ENCODE data around the gene RPS6KB2. TPM values are rescaled to one million over a fixed set of nuclear protein-coding genes. Genes with fewer than 3 reads are reported as not detected.

The RPS6KB2 gene
- total and polyA plus RNA-seq, 2 of the 4 experiments (the other 2 are of a cell fraction) = 50.7 to 58.4 TPM

DNA sequence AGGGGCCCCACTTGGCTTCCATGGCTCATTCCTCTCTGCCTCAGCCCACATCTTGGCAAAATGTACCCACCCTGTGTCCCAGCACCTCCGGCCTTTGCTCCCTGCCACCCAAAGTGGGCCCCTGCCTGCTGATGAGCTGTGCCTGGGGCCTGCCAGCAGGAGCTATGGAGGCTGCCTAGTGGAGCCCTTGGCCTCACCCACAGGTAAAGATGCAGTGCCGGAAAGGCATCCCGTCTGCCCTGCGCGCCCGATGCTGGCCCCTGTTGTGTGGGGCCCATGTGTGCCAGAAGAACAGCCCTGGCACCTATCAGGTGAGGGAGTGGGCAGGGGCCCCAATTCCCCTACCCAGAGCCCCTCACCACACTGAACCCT is 23.1 kb upstream of the RPS6KB2 start:
- peaks cover 11% of the 10 kb centered on the region for H4K20me1 ChIP-seq (ENCODE audit: insufficient read depth, low read length)
- H2BK15ac ChIP-seq (ENCODE audit: low read depth, low read length) = no peak overlapping the region
- ATAC-seq (ENCODE audit: low read depth) (no peak), DNase-seq (no peak)
- H3K14ac ChIP-seq (replicated peaks; ENCODE audit: low read depth, low read length) = no peak overlapping the region
- dilution Hi-C loops (cut with HindIII; ENCODE audit: low sequenced_read_pairs, unreplicated experiment) (no loop called here), in situ Hi-C loops (cut with MboI; ENCODE audit: low sequenced_read_pairs) (no loop called here), intact Hi-C loops (cut with micrococcal nuclease) (no loop called here)
- WGBS, 2 experiments (ENCODE audit: extremely low coverage in 2 of 2, insufficient read length in 1 of 2) = 80% methylated on average over 1 of the region's 6 CpGs; no CpG with 5 or more reads in 1 of the 2 experiments
- no peak overlapping the region for H3K23ac ChIP-seq (ENCODE audit: low read depth, low read length)
- no peak overlapping the region for H3K9ac ChIP-seq (ENCODE audit: low read depth, low read length)
- H3K36me3 ChIP-seq (ENCODE audit: control insufficient read depth, insufficient read depth, low read length) = peaks cover 5% of the 10 kb centered on the region; the same call in 1 of the 2 replicates
- no peak overlapping the region for H2BK20ac ChIP-seq (ENCODE audit: low read depth, low read length)
- no peak overlapping the region for H2AFZ ChIP-seq (replicated peaks; ENCODE audit: low read length, poor library complexity)
- CTCF ChIA-PET = no interaction called here
- H3K9me1 ChIP-seq (ENCODE audit: insufficient read depth, low read length) = no peaks in the 10 kb centered on the region
- H3K56ac ChIP-seq (ENCODE audit: extremely low read depth, insufficient read depth, low read length) = no peak overlapping the region
- no peak overlapping the region for H2BK5ac ChIP-seq (ENCODE audit: low read depth, low read length, poor library complexity, severe bottlenecking)
- peaks cover 29% of the 10 kb centered on the region for H3K27me3 ChIP-seq (ENCODE audit: control insufficient read depth, insufficient read depth, low read length)
- H4K8ac ChIP-seq (ENCODE audit: low read depth in 2 of 2, low read length in 2 of 2) = no peak overlapping the region
- H4K5ac ChIP-seq (ENCODE audit: low read depth, low read length) = no peak overlapping the region
- no peak overlapping the region for H2BK120ac ChIP-seq (ENCODE audit: low read depth, low read length)
- peaks cover 9% of the 10 kb centered on the region for H3K4me1 ChIP-seq (ENCODE audit: control insufficient read depth, insufficient read depth, low read length)
- no peak overlapping the region for H2AK9ac ChIP-seq (replicated peaks; ENCODE audit: low read depth, low read length, poor library complexity)
- peaks cover 8 to 12% of the 10 kb centered on the region in 2 experiments; a peak in 3 of 4 replicates for H3K79me1 ChIP-seq (ENCODE audit: low read depth in 1 of 2, low read length in 2 of 2)
- H3K9me3 ChIP-seq (ENCODE audit: control insufficient read depth, insufficient read depth, low read length) = no peaks in the 10 kb centered on the region
- no peak overlapping the region for H4K91ac ChIP-seq (ENCODE audit: insufficient read depth, low read depth, low read length)
- no peak overlapping the region for H3K4me3 ChIP-seq (ENCODE audit: insufficient read depth, low read depth, low read length)
- H2AK5ac ChIP-seq (ENCODE audit: low read depth, low read length) = no peak overlapping the region
- no peak overlapping the region for H3K4me2 ChIP-seq (ENCODE audit: low read depth, low read length)
- BruUV-seq (replicated peaks) = no TSS peak
- no peak overlapping the region for H3K27ac ChIP-seq (ENCODE audit: insufficient read depth, low read length)
- POLR2A ChIA-PET (ENCODE audit: unreplicated experiment) = no interaction called here
- TF ChIP-seq, protein P1, sequence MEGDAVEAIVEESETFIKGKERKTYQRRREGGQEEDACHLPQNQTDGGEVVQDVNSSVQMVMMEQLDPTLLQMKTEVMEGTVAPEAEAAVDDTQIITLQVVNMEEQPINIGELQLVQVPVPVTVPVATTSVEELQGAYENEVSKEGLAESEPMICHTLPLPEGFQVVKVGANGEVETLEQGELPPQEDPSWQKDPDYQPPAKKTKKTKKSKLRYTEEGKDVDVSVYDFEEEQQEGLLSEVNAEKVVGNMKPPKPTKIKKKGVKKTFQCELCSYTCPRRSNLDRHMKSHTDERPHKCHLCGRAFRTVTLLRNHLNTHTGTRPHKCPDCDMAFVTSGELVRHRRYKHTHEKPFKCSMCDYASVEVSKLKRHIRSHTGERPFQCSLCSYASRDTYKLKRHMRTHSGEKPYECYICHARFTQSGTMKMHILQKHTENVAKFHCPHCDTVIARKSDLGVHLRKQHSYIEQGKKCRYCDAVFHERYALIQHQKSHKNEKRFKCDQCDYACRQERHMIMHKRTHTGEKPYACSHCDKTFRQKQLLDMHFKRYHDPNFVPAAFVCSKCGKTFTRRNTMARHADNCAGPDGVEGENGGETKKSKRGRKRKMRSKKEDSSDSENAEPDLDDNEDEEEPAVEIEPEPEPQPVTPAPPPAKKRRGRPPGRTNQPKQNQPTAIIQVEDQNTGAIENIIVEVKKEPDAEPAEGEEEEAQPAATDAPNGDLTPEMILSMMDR (conservative IDR thresholded peaks at IDR 0.05; ENCODE audit: low read depth, low read length) = no peak
- TF ChIP-seq FOS (IDR thresholded peaks at IDR 0.05; ENCODE audit: low read depth, low read length) (no peak), BHLHE40 (IDR thresholded peaks at IDR 0.05; ENCODE audit: low read depth, low read length) (no peak), SMC3 (IDR thresholded peaks at IDR 0.05; ENCODE audit: low read depth, low read length) (no peak), MXI1 (IDR thresholded peaks at IDR 0.05; ENCODE audit: borderline replicate concordance, low read depth, low read length) (no peak), RFX5 (IDR thresholded peaks at IDR 0.05; ENCODE audit: low read depth, low read length) (no peak)
- no peak overlapping the region for H3K4ac ChIP-seq (ENCODE audit: low read depth, low read length)
- H3K18ac ChIP-seq (ENCODE audit: low read depth, low read length) = no peak overlapping the region
